Skeletal muscle tissue (tissue), 4 donors: ENCODE results near the gene ACVR2B. TPM values are rescaled to one million over a fixed set of nuclear protein-coding genes. Genes with fewer than 3 reads are reported as not detected.

Source experiments
- H3K27ac ChIP-seq: one replicate; pipeline ENCODE4 v1.7.0; 2013; ENCODE audit warnings: mild to moderate bottlenecking, low read depth, low read length, inconsistent platforms
- H3K27me3 ChIP-seq, 3 donors: one replicate each; pipeline ENCODE4 v1.7.0; 2013; ENCODE audit warnings: low read length in 3 of 3; ENCODE audit not compliant: control insufficient read depth in 3 of 3, insufficient read depth in 3 of 3
- H3K36me3 ChIP-seq, 3 donors: one replicate each; pipeline ENCODE4 v1.7.0; 2013; ENCODE audit warnings: low read length in 3 of 3; ENCODE audit not compliant: control insufficient read depth in 3 of 3, insufficient read depth in 3 of 3
- H3K4me1 ChIP-seq, 3 donors: one replicate each; pipeline ENCODE4 v1.7.0; 2013; ENCODE audit warnings: low read length in 3 of 3, mild to moderate bottlenecking in 3 of 3; ENCODE audit not compliant: control insufficient read depth in 3 of 3, insufficient read depth in 3 of 3
- H3K4me3 ChIP-seq, 3 donors: one replicate each; pipeline ENCODE4 v1.7.0; 2013; ENCODE audit warnings: low read length in 3 of 3
- H3K9ac ChIP-seq, 3 donors: one replicate each; pipeline ENCODE4 v1.7.0; 2013; ENCODE audit warnings: low read length in 3 of 3, mild to moderate bottlenecking in 3 of 3, moderate library complexity in 2 of 3, low read depth in 1 of 3
- H3K9me3 ChIP-seq, 3 donors: one replicate each; pipeline ENCODE4 v1.7.0; 2013; ENCODE audit warnings: low read length in 3 of 3; ENCODE audit not compliant: control insufficient read depth in 3 of 3
- total RNA-seq: library from RNA; depleted of rRNA; stranded (reverse); fragments of >200 nt; gene quantifications from one replicate; pipeline ENCODE4 v1.2.3, GENCODE V29; 2014
- donor health status: Osteomylitis.

The ACVR2B gene
- total RNA-seq, 1 donor from 2014 or later: 17.7 TPM

DNA sequence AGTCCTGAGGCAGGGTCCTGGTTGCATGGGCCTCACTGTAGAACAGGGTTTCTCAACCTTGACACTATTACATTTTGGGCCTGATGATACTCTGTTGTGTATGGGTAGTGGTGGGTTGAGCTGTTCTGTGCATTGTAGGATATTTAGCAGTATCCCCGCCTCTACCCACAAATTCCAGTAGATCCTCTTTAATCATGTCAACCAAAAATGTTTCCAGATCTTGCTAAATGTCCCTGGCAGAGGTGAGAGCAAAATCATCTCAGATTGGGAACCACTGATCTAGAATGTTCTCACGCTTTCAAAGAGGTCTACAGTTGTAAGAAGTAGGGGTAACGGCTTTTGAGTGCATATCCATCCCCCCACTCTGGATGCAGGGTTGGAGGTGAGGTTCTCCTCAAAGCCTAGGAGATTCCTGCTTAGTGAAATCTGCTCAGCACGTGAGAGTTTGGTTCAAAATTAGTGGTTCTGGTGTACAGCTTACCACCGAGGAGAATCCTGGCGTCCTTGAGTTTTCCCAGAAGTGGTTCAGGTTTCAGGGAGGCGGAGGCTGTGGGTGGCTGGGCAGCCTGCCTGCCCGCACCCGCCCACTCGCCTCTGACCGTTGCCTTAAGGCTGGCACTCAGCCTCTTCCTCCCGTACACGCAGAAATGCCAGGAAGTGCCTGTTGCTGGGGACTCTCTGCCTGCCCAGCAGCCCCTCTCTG lies 5.3 kb downstream of the ACVR2B start:
- H3K27me3 ChIP-seq: no peaks in the 10 kb centered on the region
- H3K9ac ChIP-seq: peak overlapping the region; percentile 97 to 98 (median 97)
- H3K36me3 ChIP-seq: no peaks in the 10 kb centered on the region
- peak overlapping the region; percentile 73 to 85 (median 80) for H3K4me3 ChIP-seq
- H3K27ac ChIP-seq: peak overlapping the region; percentile 96
- peaks cover 59 to 73% (median 62%) of the 10 kb centered on the region in 3 donors for H3K4me1 ChIP-seq
- H3K9me3 ChIP-seq: no peaks in the 10 kb centered on the region

GRCh38 chr3:38459499-38460048 lies 5.9 kb downstream of the ACVR2B start:
- no peaks in the 10 kb centered on the region for H3K36me3 ChIP-seq
- H3K4me3 ChIP-seq: peak overlapping the region; percentile 73 to 85 (median 80)
- H3K9me3 ChIP-seq: no peaks in the 10 kb centered on the region
- no peaks in the 10 kb centered on the region for H3K27me3 ChIP-seq
- peaks cover 59 to 72% (median 61%) of the 10 kb centered on the region in 3 donors for H3K4me1 ChIP-seq
- H3K9ac ChIP-seq: peak overlapping the region; percentile 97 to 98 (median 97)
- H3K27ac ChIP-seq: peak overlapping the region; percentile 96

DNA sequence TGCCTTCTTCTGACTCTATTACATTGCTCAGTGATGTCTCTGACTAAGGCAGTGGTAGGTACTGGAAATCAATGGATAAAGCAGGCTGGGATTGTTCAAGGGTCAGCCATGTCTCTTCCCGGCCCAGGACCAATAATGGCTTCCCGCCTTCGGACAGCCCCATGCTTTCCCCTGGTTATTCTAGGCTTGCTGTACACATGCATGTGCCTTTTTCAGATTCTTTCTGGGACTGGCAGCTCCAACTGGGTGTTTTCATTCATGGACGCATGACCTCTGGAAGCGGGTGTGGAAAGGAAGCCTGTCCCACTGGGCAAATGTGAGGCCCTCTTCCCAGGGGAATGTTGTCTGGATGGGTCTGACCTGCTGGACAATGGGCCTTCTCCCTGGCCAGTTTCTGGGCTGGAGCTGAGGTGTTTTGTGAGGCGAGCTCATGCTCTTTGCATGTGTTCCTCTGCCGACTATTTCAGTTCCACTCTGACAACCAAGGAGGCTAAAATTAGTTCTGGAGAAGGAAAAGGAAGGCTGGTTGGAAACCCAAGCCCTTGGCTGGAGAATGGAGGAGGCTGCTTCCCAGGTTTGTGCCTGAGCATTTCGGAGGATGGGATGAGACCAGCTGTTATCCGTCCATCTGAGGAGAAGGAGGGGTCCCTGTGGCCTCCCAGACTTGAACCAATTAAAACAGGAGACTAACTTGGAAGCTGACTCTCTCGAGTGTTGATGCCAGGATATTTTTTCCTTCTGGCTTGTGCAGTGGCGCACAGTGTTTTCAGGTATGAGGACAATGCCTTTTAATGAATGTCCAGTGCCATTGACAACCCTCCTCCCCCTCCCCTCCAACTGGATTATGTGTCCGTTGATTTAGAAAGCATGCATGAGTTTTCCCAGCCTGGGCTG lies 6.9 kb downstream of the ACVR2B start:
- Histone ChIP-seq H3K27ac (peak overlapping the region; percentile 96), H3K4me1 (peaks cover 56 to 66% (median 56%) of the 10 kb centered on the region in 3 donors), H3K36me3 (no peaks in the 10 kb centered on the region), H3K4me3 (peak overlapping the region; percentile 73 to 85 (median 80)), H3K9ac (peak overlapping the region; percentile 97 to 98 (median 97)), H3K27me3 (no peaks in the 10 kb centered on the region), H3K9me3 (no peaks in the 10 kb centered on the region)

DNA sequence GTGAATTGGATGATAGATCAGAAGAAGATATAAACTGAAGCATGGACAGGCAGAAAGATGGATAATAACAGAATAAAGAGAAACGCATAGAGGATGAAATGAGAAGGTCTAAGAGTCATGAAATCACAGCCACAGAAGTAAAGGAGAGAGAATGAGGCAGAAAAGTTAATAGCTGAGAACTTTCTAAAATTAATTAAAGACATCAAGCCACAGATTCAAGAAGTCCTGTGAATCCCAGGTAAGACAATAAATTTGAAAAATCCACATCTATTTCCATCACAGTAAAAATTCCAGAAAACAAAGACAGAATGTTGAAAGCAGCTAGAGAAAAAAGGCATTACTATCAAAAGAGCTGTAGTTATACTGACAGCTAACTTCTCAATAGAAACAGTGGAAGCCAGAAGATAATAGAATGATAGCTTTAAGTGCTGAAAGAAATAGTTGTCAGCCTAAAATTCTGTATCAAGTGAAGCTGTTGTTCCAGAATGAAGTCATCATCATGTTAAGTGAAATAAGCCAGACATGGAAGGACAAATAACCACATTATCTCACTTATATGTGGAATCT lies 12.0 kb downstream of the ACVR2B start:
- peaks cover 23 to 33% (median 29%) of the 10 kb centered on the region in 3 donors for H3K4me1 ChIP-seq
- H3K27ac ChIP-seq: no peak overlapping the region
- H3K27me3 ChIP-seq: no peaks in the 10 kb centered on the region
- no peak overlapping the region for H3K9ac ChIP-seq
- H3K4me3 ChIP-seq: no peak overlapping the region
- no peaks in the 10 kb centered on the region for H3K9me3 ChIP-seq
- no peaks in the 10 kb centered on the region for H3K36me3 ChIP-seq

- H3K27me3 ChIP-seq: no peaks in the 10 kb centered on the region
- no peaks in the 10 kb centered on the region for H3K9me3 ChIP-seq
- H3K27ac ChIP-seq: peak overlapping the region; percentile 69
- H3K4me3 ChIP-seq: no peak overlapping the region
- no peaks in the 10 kb centered on the region for H3K36me3 ChIP-seq
- H3K4me1 ChIP-seq: peaks cover 34 to 44% (median 41%) of the 10 kb centered on the region in 3 donors
- no peak overlapping the region for H3K9ac ChIP-seq
Measured at GRCh38 chr3:38468765-38469164, 15.1 kb downstream of the ACVR2B start.

DNA sequence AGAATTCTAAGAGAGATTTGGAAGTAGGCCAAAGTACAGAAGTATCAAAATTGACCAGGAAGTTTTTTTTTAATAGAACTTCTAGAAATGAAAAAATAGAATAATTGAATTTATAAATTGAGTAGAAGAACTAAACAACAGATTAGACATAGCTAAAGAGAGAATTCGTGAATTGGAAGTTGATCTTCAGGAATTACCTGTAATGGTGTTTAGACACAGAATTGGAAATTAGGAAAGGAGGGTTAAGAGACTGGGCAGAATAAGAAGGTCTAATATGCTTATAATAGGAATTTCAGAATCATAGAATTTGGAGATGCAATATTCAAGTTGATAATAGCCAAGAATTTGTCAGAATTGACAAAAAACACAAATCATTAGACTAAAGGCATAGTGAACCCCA lies 16.2 kb downstream of the ACVR2B start:
- Histone ChIP-seq H3K36me3 (no peaks in the 10 kb centered on the region), H3K27ac (no peak overlapping the region), H3K27me3 (no peaks in the 10 kb centered on the region), H3K4me3 (no peak overlapping the region), H3K9ac (no peak overlapping the region), H3K9me3 (no peaks in the 10 kb centered on the region), H3K4me1 (peaks cover 34 to 54% (median 41%) of the 10 kb centered on the region in 3 donors)

DNA sequence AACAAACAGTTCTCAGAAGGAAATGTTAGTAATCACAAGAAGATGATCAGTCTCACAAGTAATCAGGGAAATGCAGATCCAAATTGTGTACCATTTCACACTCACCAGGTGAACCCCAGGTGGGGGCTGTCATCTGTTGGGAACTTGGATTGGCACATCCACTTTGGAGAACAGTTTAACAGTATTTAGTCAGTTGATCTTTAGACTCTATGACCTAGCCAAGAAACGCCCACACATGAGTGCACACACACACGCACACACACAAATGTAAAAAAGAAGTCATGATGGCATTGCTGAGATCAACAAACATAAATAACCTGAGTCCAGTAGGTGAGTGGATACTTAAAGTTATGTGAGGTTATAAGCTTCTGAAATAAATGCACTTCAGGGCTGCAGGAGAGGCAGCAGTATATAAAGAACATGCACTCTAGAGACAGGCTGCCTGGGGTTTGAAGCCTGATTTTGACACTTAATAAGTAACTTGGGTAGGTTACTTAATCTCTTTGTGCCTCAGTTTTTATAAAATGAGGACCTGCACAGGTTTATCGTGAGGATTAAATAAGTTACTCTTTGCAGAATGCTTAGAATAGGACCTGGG lies 17.7 kb downstream of the ACVR2B start:
- H3K36me3 ChIP-seq: no peaks in the 10 kb centered on the region
- no peak overlapping the region for H3K9ac ChIP-seq
- H3K4me1 ChIP-seq: peaks cover 34 to 66% (median 46%) of the 10 kb centered on the region in 3 donors
- H3K9me3 ChIP-seq: no peaks in the 10 kb centered on the region
- H3K4me3 ChIP-seq: no peak overlapping the region
- no peaks in the 10 kb centered on the region for H3K27me3 ChIP-seq
- H3K27ac ChIP-seq: no peak overlapping the region

DNA sequence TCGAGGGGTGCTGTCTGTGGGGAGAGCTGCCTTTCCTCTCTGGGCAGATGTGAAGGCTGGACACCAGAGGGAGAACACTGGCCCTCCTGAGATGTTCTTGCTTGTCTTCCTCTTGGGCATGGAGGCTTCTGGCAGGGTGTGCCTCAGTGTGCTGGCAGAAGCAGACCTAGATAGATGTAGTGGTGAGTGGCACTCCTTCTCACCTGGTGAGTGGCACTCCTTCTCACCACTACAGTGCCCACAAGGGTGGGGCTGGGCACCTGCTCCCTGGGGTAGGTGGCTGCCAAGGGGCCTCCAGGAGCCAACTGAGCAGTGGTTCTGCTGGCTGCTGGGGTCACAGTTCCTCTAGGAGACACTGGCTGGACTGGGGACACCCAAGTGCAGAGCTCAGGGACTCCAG lies 18.7 kb downstream of the ACVR2B start:
- no peaks in the 10 kb centered on the region for H3K9me3 ChIP-seq
- no peak overlapping the region for H3K9ac ChIP-seq
- no peaks in the 10 kb centered on the region for H3K27me3 ChIP-seq
- no peak overlapping the region for H3K4me3 ChIP-seq
- H3K36me3 ChIP-seq: peaks cover 0 to under 1% (median 0%) of the 10 kb centered on the region in 3 donors
- peaks cover 34 to 69% (median 46%) of the 10 kb centered on the region in 3 donors for H3K4me1 ChIP-seq
- no peak overlapping the region for H3K27ac ChIP-seq

- no peaks in the 10 kb centered on the region for H3K27me3 ChIP-seq
- H3K9me3 ChIP-seq: no peaks in the 10 kb centered on the region
- peaks cover 0 to 5% (median 0%) of the 10 kb centered on the region in 3 donors for H3K36me3 ChIP-seq
- no peak overlapping the region for H3K9ac ChIP-seq
- peaks cover 31 to 65% (median 44%) of the 10 kb centered on the region in 3 donors for H3K4me1 ChIP-seq
- peak overlapping the region in 1 of 3 donors; percentile 23 for H3K4me3 ChIP-seq
- H3K27ac ChIP-seq: no peak overlapping the region
Measured at GRCh38 chr3:38473229-38473628, 19.5 kb downstream of the ACVR2B start.
